D721Med (cell line): Measurements from ENCODE around the gene SLC22A13.

Source experiments
- DNase-seq: peaks from one replicate; pipeline ENCODE4 v3.0.0; 2011; ENCODE audit warnings: low spot score; ENCODE audit not compliant: insufficient read length
- FAIRE-seq: peaks from 2 replicates; lab custom pipeline; 2011; peaks lifted over from hg19 to GRCh38; lab: Jason Lieb, UNC
- TF ChIP-seq, protein P1 (sequence below): IDR thresholded peaks from 2 replicates; pipeline ENCODE4 v1.5.1; 2012; ENCODE audit warnings: mild to moderate bottlenecking, control low read depth; ENCODE audit not compliant: insufficient read depth; ENCODE audit errors: missing control alignments

The SLC22A13 gene

GRCh38 chr3:38260474-38260873 lies 5.1 kb upstream of the SLC22A13 start:
- DNase-seq (no peak), FAIRE-seq (peak; percentile 56)
- TF ChIP-seq, protein P1, sequence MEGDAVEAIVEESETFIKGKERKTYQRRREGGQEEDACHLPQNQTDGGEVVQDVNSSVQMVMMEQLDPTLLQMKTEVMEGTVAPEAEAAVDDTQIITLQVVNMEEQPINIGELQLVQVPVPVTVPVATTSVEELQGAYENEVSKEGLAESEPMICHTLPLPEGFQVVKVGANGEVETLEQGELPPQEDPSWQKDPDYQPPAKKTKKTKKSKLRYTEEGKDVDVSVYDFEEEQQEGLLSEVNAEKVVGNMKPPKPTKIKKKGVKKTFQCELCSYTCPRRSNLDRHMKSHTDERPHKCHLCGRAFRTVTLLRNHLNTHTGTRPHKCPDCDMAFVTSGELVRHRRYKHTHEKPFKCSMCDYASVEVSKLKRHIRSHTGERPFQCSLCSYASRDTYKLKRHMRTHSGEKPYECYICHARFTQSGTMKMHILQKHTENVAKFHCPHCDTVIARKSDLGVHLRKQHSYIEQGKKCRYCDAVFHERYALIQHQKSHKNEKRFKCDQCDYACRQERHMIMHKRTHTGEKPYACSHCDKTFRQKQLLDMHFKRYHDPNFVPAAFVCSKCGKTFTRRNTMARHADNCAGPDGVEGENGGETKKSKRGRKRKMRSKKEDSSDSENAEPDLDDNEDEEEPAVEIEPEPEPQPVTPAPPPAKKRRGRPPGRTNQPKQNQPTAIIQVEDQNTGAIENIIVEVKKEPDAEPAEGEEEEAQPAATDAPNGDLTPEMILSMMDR: no peak

DNA sequence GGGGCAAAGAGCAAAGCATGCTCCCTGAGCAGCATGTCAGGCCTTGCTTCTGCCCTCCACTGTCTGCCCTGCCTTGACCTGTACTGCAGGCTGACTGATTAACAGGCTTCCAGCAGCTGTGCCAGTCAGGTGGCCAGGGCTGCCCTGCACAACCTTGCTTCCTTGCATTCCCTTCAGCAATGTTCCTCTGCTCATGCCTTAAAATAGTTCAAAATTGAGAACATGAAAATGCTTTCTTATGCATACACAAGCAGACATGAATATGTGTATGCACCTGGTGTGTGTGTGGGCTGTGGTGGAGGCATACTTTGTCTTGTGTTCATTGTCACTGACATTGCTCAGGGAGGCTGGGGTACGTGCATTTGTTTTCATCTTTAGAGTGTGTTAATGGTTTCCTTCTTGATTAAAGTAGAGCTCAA lies 1.2 kb upstream of the SLC22A13 start:
- no peak for DNase-seq
- TF ChIP-seq, protein P1: no peak
- no peak for FAIRE-seq

- no peak for FAIRE-seq
- TF ChIP-seq, protein P1: no peak
- DNase-seq: no peak
Measured at GRCh38 chr3:38264779-38265178, 833 bp upstream of the SLC22A13 start.

GRCh38 chr3:38266810-38267209 lies 1.2 kb downstream of the SLC22A13 start:
- FAIRE-seq: no peak
- TF ChIP-seq, protein P1: no peak
- DNase-seq: no peak

DNA sequence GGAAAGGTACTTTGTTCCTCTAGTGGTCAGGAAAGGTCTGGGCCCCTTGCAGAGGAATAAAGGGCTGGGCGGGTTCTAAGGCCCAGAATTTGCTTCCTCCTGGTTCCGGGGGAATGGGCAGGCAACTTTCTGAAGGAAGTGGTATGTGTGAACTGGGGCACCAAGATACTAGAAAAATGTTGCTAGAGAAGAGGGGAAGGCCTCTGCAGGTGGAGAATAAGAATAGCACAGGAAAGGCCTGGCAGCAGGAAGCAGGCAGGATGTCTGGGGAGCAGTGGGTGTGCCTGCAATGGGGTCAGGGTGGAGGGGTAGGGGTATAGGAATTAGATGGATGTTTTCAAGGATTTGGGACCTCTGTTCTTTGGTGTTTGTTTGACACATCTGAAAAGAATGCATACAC lies 2.0 kb downstream of the SLC22A13 start:
- no peak for FAIRE-seq
- no peak for DNase-seq
- TF ChIP-seq, protein P1: no peak

DNA sequence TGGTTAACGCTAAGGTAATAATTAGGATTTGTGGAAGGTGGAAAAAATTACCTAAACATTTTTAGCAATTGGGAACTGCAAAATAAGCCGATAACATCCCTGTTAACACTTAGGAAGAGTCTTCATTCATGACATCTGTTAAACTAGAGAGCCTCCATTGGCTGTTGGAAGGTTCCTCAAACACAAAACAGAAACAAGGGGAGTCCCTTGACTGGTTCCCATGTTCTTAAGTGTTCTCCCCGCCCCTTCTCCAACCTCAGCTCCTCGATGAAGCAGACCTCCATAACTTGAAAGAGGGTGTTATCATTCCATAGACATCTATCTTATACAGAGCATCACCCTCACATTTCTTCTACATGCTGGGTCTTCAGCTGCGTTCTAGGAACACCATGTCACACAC lies 2.5 kb downstream of the SLC22A13 start:
- TF ChIP-seq, protein P1: no peak
- DNase-seq (no peak), FAIRE-seq (no peak)

DNA sequence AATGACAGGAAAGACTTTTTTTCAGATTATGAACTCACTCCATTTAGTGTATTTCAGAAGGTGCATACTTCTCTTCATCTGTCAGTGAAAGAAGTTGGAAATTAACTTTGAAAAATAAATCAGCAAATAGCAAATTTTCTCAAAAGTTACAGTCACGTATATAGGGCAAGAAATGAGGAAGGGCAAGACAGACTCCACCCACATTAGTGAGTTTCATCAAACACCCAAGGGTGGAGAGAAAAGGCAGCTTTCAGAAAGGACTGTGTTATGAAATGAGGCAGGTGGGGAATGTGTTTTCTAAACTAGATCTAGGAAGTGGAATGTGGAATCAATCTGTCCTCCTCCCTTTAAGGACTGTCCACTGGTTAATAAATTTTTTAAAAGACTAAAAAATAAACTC lies 2.9 kb downstream of the SLC22A13 start:
- no peak for DNase-seq
- FAIRE-seq: no peak
- TF ChIP-seq, protein P1: no peak
